ENCODE measurements around the gene LRRC63.
"Not testable (repeated sequence)": the region's sequence is repeated elsewhere in the genome, so short reads cannot be mapped to it uniquely, and the experiment has no call there.

The LRRC63 gene
- 1.3 to 2.1 (median 1.7) reads per million in 3 donors for total RNA-seq

GRCh38 chr13:46211483-46212351 is at the start of gene LRRC63:
Gene LRRC63 (plus strand): TSS chr13:46211928. CDS start chr13:46213035, 1,107 bp downstream.
- no peaks in the 10 kb centered on the region for H3K4me1 ChIP-seq (ENCODE audit: control insufficient read depth, insufficient read depth, low read length, poor library complexity, severe bottlenecking)
- no peaks in the 10 kb centered on the region for H3K36me3 ChIP-seq (ENCODE audit: control insufficient read depth, insufficient read depth, low read length)
- H3K27ac ChIP-seq (ENCODE audit: insufficient read depth, low read length, poor library complexity, severe bottlenecking): peak within 1 kb of the TSS; percentile 82
- H3K9me3 ChIP-seq (ENCODE audit: control insufficient read depth, low read length): no peaks in the 10 kb centered on the region
- H3K27me3 ChIP-seq (replicated peaks; ENCODE audit: control insufficient read depth, insufficient read depth, low read length, poor library complexity, severe bottlenecking): no peaks in the 10 kb centered on the region
- peak within 1 kb of the TSS; percentile 60 for H3K4me3 ChIP-seq (ENCODE audit: insufficient read depth, low read depth, low read length, poor library complexity, severe bottlenecking)
- DNase-seq: peak; percentile 64 to 79 (median 71)

GRCh38 chr13:46162741-46163140 is 49.0 kb upstream of the LRRC63 start:
- peaks cover 55% of the 10 kb centered on the region for H3K4me1 ChIP-seq (ENCODE audit: control insufficient read depth, insufficient read depth, low read length, poor library complexity, severe bottlenecking)
- not testable (repeated sequence) for DNase-seq; H3K27ac ChIP-seq (ENCODE audit: insufficient read depth, low read length, poor library complexity, severe bottlenecking); H3K27me3 ChIP-seq (replicated peaks; ENCODE audit: control insufficient read depth, insufficient read depth, low read length, poor library complexity, severe bottlenecking); H3K4me3 ChIP-seq (ENCODE audit: insufficient read depth, low read depth, low read length, poor library complexity, severe bottlenecking); H3K9me3 ChIP-seq (ENCODE audit: control insufficient read depth, low read length)
- H3K36me3 ChIP-seq (ENCODE audit: control insufficient read depth, insufficient read depth, low read length): peaks cover 19% of the 10 kb centered on the region

- Histone ChIP-seq H3K36me3 (ENCODE audit: control insufficient read depth, insufficient read depth, low read length) (peaks cover under 1% of the 10 kb centered on the region), H3K27me3 (replicated peaks; ENCODE audit: control insufficient read depth, insufficient read depth, low read length, poor library complexity, severe bottlenecking) (no peaks in the 10 kb centered on the region), H3K4me3 (ENCODE audit: insufficient read depth, low read depth, low read length, poor library complexity, severe bottlenecking) (no peak overlapping the region), H3K4me1 (ENCODE audit: control insufficient read depth, insufficient read depth, low read length, poor library complexity, severe bottlenecking) (peaks cover 67% of the 10 kb centered on the region), H3K9me3 (ENCODE audit: control insufficient read depth, low read length) (no peaks in the 10 kb centered on the region), H3K27ac (ENCODE audit: insufficient read depth, low read length, poor library complexity, severe bottlenecking) (peak overlapping the region; percentile 77)
- no peak for DNase-seq
Observed at GRCh38 chr13:46164661-46165060, 47.1 kb upstream of the LRRC63 start.

GRCh38 chr13:46165485-46166223 is 46.1 kb upstream of the LRRC63 start:
- H3K4me1 ChIP-seq (ENCODE audit: control insufficient read depth, insufficient read depth, low read length, poor library complexity, severe bottlenecking): peaks cover 67% of the 10 kb centered on the region
- H3K27me3 ChIP-seq (replicated peaks; ENCODE audit: control insufficient read depth, insufficient read depth, low read length, poor library complexity, severe bottlenecking): no peaks in the 10 kb centered on the region
- H3K27ac ChIP-seq (ENCODE audit: insufficient read depth, low read length, poor library complexity, severe bottlenecking): peak overlapping the region; percentile 77
- H3K4me3 ChIP-seq (ENCODE audit: insufficient read depth, low read depth, low read length, poor library complexity, severe bottlenecking): no peak overlapping the region
- peak in 1 of 3 donors; percentile 17 for DNase-seq
- no peaks in the 10 kb centered on the region for H3K9me3 ChIP-seq (ENCODE audit: control insufficient read depth, low read length)
- no peaks in the 10 kb centered on the region for H3K36me3 ChIP-seq (ENCODE audit: control insufficient read depth, insufficient read depth, low read length)

- H3K36me3 ChIP-seq (ENCODE audit: control insufficient read depth, insufficient read depth, low read length): no peaks in the 10 kb centered on the region
- no peak overlapping the region for H3K4me3 ChIP-seq (ENCODE audit: insufficient read depth, low read depth, low read length, poor library complexity, severe bottlenecking)
- DNase-seq: no peak
- H3K9me3 ChIP-seq (ENCODE audit: control insufficient read depth, low read length): no peaks in the 10 kb centered on the region
- peak overlapping the region; percentile 77 for H3K27ac ChIP-seq (ENCODE audit: insufficient read depth, low read length, poor library complexity, severe bottlenecking)
- peaks cover 68% of the 10 kb centered on the region for H3K4me1 ChIP-seq (ENCODE audit: control insufficient read depth, insufficient read depth, low read length, poor library complexity, severe bottlenecking)
- no peaks in the 10 kb centered on the region for H3K27me3 ChIP-seq (replicated peaks; ENCODE audit: control insufficient read depth, insufficient read depth, low read length, poor library complexity, severe bottlenecking)
Observed at GRCh38 chr13:46166224-46166584, 45.5 kb upstream of the LRRC63 start.

- no peak for DNase-seq
- H3K27ac ChIP-seq (ENCODE audit: insufficient read depth, low read length, poor library complexity, severe bottlenecking): peak overlapping the region; percentile 77
- no peak overlapping the region for H3K4me3 ChIP-seq (ENCODE audit: insufficient read depth, low read depth, low read length, poor library complexity, severe bottlenecking)
- no peaks in the 10 kb centered on the region for H3K27me3 ChIP-seq (replicated peaks; ENCODE audit: control insufficient read depth, insufficient read depth, low read length, poor library complexity, severe bottlenecking)
- no peaks in the 10 kb centered on the region for H3K9me3 ChIP-seq (ENCODE audit: control insufficient read depth, low read length)
- H3K4me1 ChIP-seq (ENCODE audit: control insufficient read depth, insufficient read depth, low read length, poor library complexity, severe bottlenecking): peaks cover 73% of the 10 kb centered on the region
- H3K36me3 ChIP-seq (ENCODE audit: control insufficient read depth, insufficient read depth, low read length): no peaks in the 10 kb centered on the region
Observed at GRCh38 chr13:46166947-46167610, 44.6 kb upstream of the LRRC63 start.

- Histone ChIP-seq H3K4me1 (ENCODE audit: control insufficient read depth, insufficient read depth, low read length, poor library complexity, severe bottlenecking) (peaks cover 85% of the 10 kb centered on the region), H3K4me3 (ENCODE audit: insufficient read depth, low read depth, low read length, poor library complexity, severe bottlenecking) (peak overlapping the region; percentile 35), H3K27ac (ENCODE audit: insufficient read depth, low read length, poor library complexity, severe bottlenecking) (peak overlapping the region; percentile 77), H3K9me3 (ENCODE audit: control insufficient read depth, low read length) (no peaks in the 10 kb centered on the region), H3K27me3 (replicated peaks; ENCODE audit: control insufficient read depth, insufficient read depth, low read length, poor library complexity, severe bottlenecking) (no peaks in the 10 kb centered on the region), H3K36me3 (ENCODE audit: control insufficient read depth, insufficient read depth, low read length) (no peaks in the 10 kb centered on the region)
- DNase-seq: peak; percentile 42 to 59 (median 50)
Observed at GRCh38 chr13:46168341-46168740, 43.4 kb upstream of the LRRC63 start.

GRCh38 chr13:46168783-46169182 is 42.9 kb upstream of the LRRC63 start:
- no peaks in the 10 kb centered on the region for H3K36me3 ChIP-seq (ENCODE audit: control insufficient read depth, insufficient read depth, low read length)
- H3K9me3 ChIP-seq (ENCODE audit: control insufficient read depth, low read length): no peaks in the 10 kb centered on the region
- no peaks in the 10 kb centered on the region for H3K27me3 ChIP-seq (replicated peaks; ENCODE audit: control insufficient read depth, insufficient read depth, low read length, poor library complexity, severe bottlenecking)
- peaks cover 85% of the 10 kb centered on the region for H3K4me1 ChIP-seq (ENCODE audit: control insufficient read depth, insufficient read depth, low read length, poor library complexity, severe bottlenecking)
- H3K27ac ChIP-seq (ENCODE audit: insufficient read depth, low read length, poor library complexity, severe bottlenecking): peak overlapping the region; percentile 77
- H3K4me3 ChIP-seq (ENCODE audit: insufficient read depth, low read depth, low read length, poor library complexity, severe bottlenecking): peak overlapping the region; percentile 35
- DNase-seq: no peak

GRCh38 chr13:46169758-46170157 is 42.0 kb upstream of the LRRC63 start:
- peak overlapping the region; percentile 39 for H3K4me3 ChIP-seq (ENCODE audit: insufficient read depth, low read depth, low read length, poor library complexity, severe bottlenecking)
- H3K9me3 ChIP-seq (ENCODE audit: control insufficient read depth, low read length): no peaks in the 10 kb centered on the region
- H3K4me1 ChIP-seq (ENCODE audit: control insufficient read depth, insufficient read depth, low read length, poor library complexity, severe bottlenecking): peaks cover 85% of the 10 kb centered on the region
- DNase-seq: no peak
- H3K27me3 ChIP-seq (replicated peaks; ENCODE audit: control insufficient read depth, insufficient read depth, low read length, poor library complexity, severe bottlenecking): no peaks in the 10 kb centered on the region
- no peaks in the 10 kb centered on the region for H3K36me3 ChIP-seq (ENCODE audit: control insufficient read depth, insufficient read depth, low read length)
- peak overlapping the region; percentile 77 for H3K27ac ChIP-seq (ENCODE audit: insufficient read depth, low read length, poor library complexity, severe bottlenecking)

All from effector memory CD4-positive, alpha-beta T cell (primary cell).